ENCODE measurements around the gene DMRT2.

Gene DMRT2

GRCh38 chr9:1096155-1096964 is 46.2 kb downstream of the DMRT2 start:
- no peak for DNase-seq

DNA sequence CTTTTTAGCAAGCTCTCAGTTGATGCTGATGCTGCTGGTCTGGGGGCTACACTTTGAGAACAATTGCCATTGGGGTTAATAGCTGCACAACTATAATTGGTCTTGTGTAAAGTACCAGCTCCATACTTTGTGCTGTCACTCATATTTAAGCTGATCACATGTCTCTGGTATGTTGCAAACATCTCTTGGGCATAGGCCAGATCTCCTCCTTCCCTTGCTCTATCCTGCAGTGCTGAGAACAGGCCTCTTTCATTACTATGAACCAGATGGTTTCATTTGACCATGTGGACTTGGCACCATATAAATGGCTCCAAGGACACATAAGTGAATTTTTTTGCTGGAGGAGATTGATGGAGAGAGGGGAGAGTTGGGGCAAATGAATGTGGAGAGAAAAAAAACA is 48.4 kb downstream of the DMRT2 start:
- DNase-seq, result no peak

- DNase-seq, result no peak
These were observed 50.0 kb downstream of the DMRT2 start for GRCh38 chr9:1100201-1100600.

DNA sequence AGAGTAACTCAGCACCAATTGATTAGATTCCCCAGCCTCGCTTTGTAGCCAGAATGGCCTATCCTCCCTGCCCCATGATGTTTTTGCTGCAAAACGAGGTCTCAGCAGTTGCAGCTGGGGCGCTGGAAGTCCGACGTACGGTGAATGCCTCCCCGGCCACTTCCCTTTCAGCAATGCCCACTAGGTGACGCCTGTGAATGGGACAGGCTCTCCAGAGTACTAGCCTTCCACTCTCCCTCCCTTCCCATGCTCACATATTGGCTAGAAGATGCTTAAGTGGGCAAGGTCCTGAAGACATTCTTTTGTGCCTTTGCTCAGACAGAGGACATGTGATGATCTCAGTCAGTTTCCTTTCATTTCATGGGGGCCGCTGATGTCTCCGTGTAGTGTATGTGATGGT is 50.8 kb downstream of the DMRT2 start:
- DNase-seq, result no peak

DNA sequence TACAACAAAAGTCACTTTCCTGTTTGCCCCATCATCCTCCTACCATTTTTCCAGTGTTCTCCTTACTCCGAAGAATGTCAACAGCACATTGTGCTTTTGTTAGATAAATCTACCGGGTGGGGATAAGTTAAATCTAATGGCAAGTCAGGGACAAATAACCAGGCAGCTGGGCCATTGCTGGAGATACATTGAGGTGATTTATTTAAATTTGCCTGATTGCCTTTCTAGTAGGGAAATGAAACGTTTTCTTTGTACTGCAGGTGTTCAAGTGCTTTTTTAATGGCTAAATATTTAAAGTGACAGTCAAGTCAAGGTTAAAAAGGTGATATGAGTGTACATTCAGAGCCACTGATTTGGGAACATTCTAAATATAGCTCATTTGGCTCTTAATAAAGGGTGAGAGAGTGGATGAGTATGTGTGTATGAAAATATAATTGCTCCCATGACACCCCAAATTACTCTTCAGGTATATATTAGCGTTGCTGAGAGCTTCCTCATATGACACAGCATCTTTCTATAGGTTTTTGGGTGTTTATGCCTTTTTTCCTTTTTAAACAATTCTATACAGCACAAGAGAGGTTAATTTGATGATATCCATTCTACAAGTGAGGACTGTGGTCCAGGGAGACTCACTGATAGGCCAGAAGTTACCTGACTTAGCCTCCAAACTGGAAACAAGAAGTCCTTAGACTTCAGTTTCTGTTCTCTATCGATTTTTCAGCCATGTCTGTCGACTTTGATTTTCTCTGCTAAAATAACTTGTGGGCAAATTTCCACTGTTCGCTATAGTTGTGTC is 51.9 kb downstream of the DMRT2 start:
- DNase-seq, result no peak

DNA sequence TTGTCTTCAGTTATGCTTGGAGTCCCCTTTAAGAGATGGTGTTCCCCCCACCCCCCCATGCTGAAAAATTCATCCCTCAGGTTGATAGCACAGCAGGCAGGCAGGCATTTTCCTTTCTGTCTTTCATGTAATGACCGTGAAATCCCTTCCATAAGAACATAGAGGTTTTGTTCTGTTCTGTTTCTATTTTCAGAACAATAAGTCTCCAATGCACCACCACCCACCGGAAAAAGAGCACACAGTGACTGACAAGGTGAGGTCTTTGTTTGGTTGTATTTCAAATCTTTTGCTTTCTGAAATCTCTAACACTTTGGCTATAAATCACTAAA is 52.4 kb downstream of the DMRT2 start:
- no peak for DNase-seq
